Upper lobe of left lung (tissue), 6 donors: ENCODE data around the gene PAK4. TPM values are rescaled to one million over a fixed set of nuclear protein-coding genes. Genes with fewer than 3 reads are reported as not detected.

Experiments used
- ATAC-seq, 2 donors: fragments of 200-7000 bp; cut with Tn5 transposase; one replicate each; pipeline ENCODE4 v1.9.1; 2022; ENCODE audit warnings: mild to moderate bottlenecking in 2 of 2, moderate library complexity in 2 of 2; ENCODE audit not compliant: low FRiP score in 2 of 2
- DNase-seq, 2 donors: peaks; one replicate each; pipeline ENCODE4 v3.0.0-alpha.2; 2019 to 2020
- H3K27ac ChIP-seq, 4 donors: fragments of 200-600 bp; sonication (generic); one replicate each; pipeline ENCODE4 v1.5.1; 2016 to 2019
- H3K27me3 ChIP-seq, 4 donors: fragments of 200-600 bp; sonication (generic); one replicate each; pipeline ENCODE4 v1.5.1; 2017 to 2019
- H3K36me3 ChIP-seq, 4 donors: fragments of 200-600 bp; sonication (generic); one replicate each; pipeline ENCODE4 v1.5.1; 2016 to 2019
- H3K4me1 ChIP-seq, 4 donors: fragments of 200-600 bp; sonication (generic); one replicate each; pipeline ENCODE4 v1.5.1; 2018 to 2019
- H3K4me3 ChIP-seq, 4 donors: fragments of 200-600 bp; sonication (generic); one replicate each; pipeline ENCODE4 v1.5.1; 2017 to 2019; ENCODE audit warnings: mild to moderate bottlenecking in 2 of 4, moderate library complexity in 1 of 4
- H3K9me3 ChIP-seq, 4 donors: fragments of 200-600 bp; sonication (generic); one replicate each; pipeline ENCODE4 v1.5.1; 2018 to 2019
- CTCF ChIP-seq, 6 experiments: fragments of 450-650 bp in 4 of 6; fragments of 200-600 bp in 2 of 6; sonication (generic) in 2 of 6; IDR thresholded peaks; one replicate each; pipeline ENCODE4 v1.5.1; 2016 to 2019; ENCODE audit warnings: antibody characterized with exemption in 6 of 6
- EP300 ChIP-seq, 4 donors: sonication (generic); formaldehyde crosslinking; IDR thresholded peaks; one replicate each; pipeline ENCODE4 v1.5.1; 2017; ENCODE audit warnings: antibody characterized with exemption in 4 of 4, control low read depth in 2 of 4
- POLR2A ChIP-seq, 4 donors: fragments of 450-650 bp; IDR thresholded peaks; one replicate each; pipeline ENCODE4 v1.5.1; 2016 to 2017; ENCODE audit warnings: antibody characterized with exemption in 4 of 4, mild to moderate bottlenecking in 2 of 4
- POLR2AphosphoS5 ChIP-seq, 2 donors: sonication (generic); formaldehyde crosslinking; IDR thresholded peaks; one replicate each; pipeline ENCODE4 v1.5.1; 2017; ENCODE audit warnings: antibody characterized with exemption in 2 of 2
- WGBS, 2 donors: methylation state at CpG; one replicate each; pipeline ENCODE4 v1.1.5; 2017 to 2018; 5-methylcytosine and 5-hydroxymethylcytosine counted together
- total RNA-seq, 6 donors: library from RNA; depleted of rRNA in 4 of 6; stranded (reverse); fragments of >200 nt in 4 of 6; gene quantifications; one replicate each; pipeline versions ENCODE4 v1.1.0 to v1.2.1, GENCODE V29; 2016 to 2021
- donor health status: DM: no; HTN: no; CAD: no; lungs with moderate emphysema.
- donor health status: DM: no; HTN: yes; CAD: no; lungs with severe emphysema.

The PAK4 gene
- total RNA-seq, 6 donors from 2014 or later, result 23.4 to 88.2 (median 54.4) TPM

GRCh38 chr19:39154629-39155100 lies 29.1 kb downstream of the PAK4 start:
- 43 to 50% methylated on average over 3 to 11 of the region's 11 CpGs for WGBS, 2 donors
- ATAC-seq, result peak; percentile 31 to 71

GRCh38 chr19:39155114-39155700 lies 29.6 kb downstream of the PAK4 start:
- Histone ChIP-seq H3K27ac (peak overlapping the region; percentile 31 to 65 (median 46)), H3K36me3 (peaks cover 0 to 4% (median 2%) of the 10 kb centered on the region in 4 donors), H3K27me3 (no peaks in the 10 kb centered on the region), H3K4me1 (peaks cover 62 to 78% (median 65%) of the 10 kb centered on the region in 4 donors), H3K9me3 (no peaks in the 10 kb centered on the region), H3K4me3 (no peak overlapping the region)
- DNase-seq (no peak), ATAC-seq (no peak)
- TF ChIP-seq EP300 (IDR thresholded peaks at IDR 0.05), result no peak
- no peak for TF ChIP-seq CTCF (IDR thresholded peaks at IDR 0.05)
- no peak for TF ChIP-seq POLR2A (IDR thresholded peaks at IDR 0.05)
- no peak for TF ChIP-seq POLR2AphosphoS5 (IDR thresholded peaks at IDR 0.05)
- 77 to 89% methylated on average over 8 to 11 of the region's 11 CpGs for WGBS, 2 donors

More at GRCh38 chr19:39154629-39155100, 29.1 kb downstream of the PAK4 start:
- peak in 1 of 2 donors; percentile 85 for DNase-seq
- TF ChIP-seq EP300 (IDR thresholded peaks at IDR 0.05) (no peak), POLR2A (IDR thresholded peaks at IDR 0.05) (no peak), CTCF (IDR thresholded peaks at IDR 0.05) (peak in 4 of 6 experiments; percentile 10 to 47 (median 16))
- peaks cover 0 to 4% (median 2%) of the 10 kb centered on the region in 4 donors for H3K36me3 ChIP-seq
- peaks cover 59 to 73% (median 59%) of the 10 kb centered on the region in 4 donors for H3K4me1 ChIP-seq
- H3K9me3 ChIP-seq, result no peaks in the 10 kb centered on the region
- H3K4me3 ChIP-seq, result no peak overlapping the region
- peak overlapping the region; percentile 2 to 65 (median 46) for H3K27ac ChIP-seq
- H3K27me3 ChIP-seq, result no peaks in the 10 kb centered on the region

DNA sequence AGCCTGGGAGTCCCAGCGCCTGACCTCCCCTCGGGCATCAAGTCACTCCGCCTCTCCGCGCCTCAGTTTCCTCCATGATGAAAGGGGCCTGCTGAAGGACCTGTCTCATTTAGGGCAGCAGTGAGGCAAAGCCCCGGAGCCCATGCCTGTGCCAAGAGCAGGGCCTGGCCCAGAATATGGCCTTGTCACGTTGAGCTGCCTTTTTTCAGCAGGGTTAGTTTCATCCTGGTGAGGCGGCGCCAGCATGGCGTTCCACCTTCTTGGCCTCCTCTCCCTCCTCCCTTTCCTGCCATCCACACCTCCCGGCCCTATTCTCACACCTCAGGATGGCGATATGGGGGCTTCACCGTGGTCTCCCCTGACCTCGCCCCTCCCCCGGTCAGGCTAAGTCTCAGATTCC lies 30.2 kb downstream of the PAK4 start:
- Histone ChIP-seq H3K9me3 (no peaks in the 10 kb centered on the region), H3K4me1 (peaks cover 68 to 81% (median 70%) of the 10 kb centered on the region in 4 donors), H3K4me3 (no peak overlapping the region), H3K27me3 (no peaks in the 10 kb centered on the region), H3K27ac (peak overlapping the region in 3 of 4 donors; percentile 49 to 65 (median 58)), H3K36me3 (peaks cover 0 to 4% (median 2%) of the 10 kb centered on the region in 4 donors)
- TF ChIP-seq POLR2AphosphoS5 (IDR thresholded peaks at IDR 0.05), result no peak
- TF ChIP-seq POLR2A (IDR thresholded peaks at IDR 0.05), result no peak
- no peak for TF ChIP-seq EP300 (IDR thresholded peaks at IDR 0.05)
- TF ChIP-seq CTCF (IDR thresholded peaks at IDR 0.05), result no peak
- DNase-seq (no peak), ATAC-seq (no peak)
- 81 to 90% methylated on average over 15 of the region's 15 CpGs for WGBS, 2 donors

GRCh38 chr19:39156326-39157230 lies 31.0 kb downstream of the PAK4 start:
- peak in 1 of 2 donors; percentile 33 for DNase-seq
- Histone ChIP-seq H3K27me3 (no peaks in the 10 kb centered on the region), H3K36me3 (peaks cover 0 to 4% (median 2%) of the 10 kb centered on the region in 4 donors), H3K27ac (peak overlapping the region in 3 of 4 donors; percentile 49 to 65 (median 58)), H3K4me1 (peaks cover 73 to 82% (median 78%) of the 10 kb centered on the region in 4 donors), H3K9me3 (no peaks in the 10 kb centered on the region), H3K4me3 (peak overlapping the region in 1 of 4 donors; percentile 20)
- no peak for TF ChIP-seq CTCF (IDR thresholded peaks at IDR 0.05)
- TF ChIP-seq POLR2AphosphoS5 (IDR thresholded peaks at IDR 0.05), result no peak
- no peak for TF ChIP-seq EP300 (IDR thresholded peaks at IDR 0.05)
- no peak for TF ChIP-seq POLR2A (IDR thresholded peaks at IDR 0.05)
- peak; percentile 12 to 39 for ATAC-seq
- 45 to 53% methylated on average over 8 to 17 of the region's 24 CpGs for WGBS, 2 donors
